HepG2 (cell line): ENCODE measurements around the gene PXT1. TPM values are rescaled to one million over a fixed set of nuclear protein-coding genes. Genes with fewer than 3 reads are reported as not detected.

Experiments used
- AKNA ChIP-seq: sonication (generic); formaldehyde crosslinking; IDR thresholded peaks from 2 replicates; pipeline ENCODE4 v1.4.0; 2020; ENCODE audit warnings: missing genetic modification reagents, borderline replicate concordance
- FOXA1 ChIP-seq, 2 experiments: fragments of 450-650 bp in 1 of 2; sonication (generic) in 1 of 2; formaldehyde crosslinking in 1 of 2; IDR thresholded peaks; 2 replicates each; pipeline versions ENCODE4 v1.4.0 to v1.6.1; 2016 to 2020; ENCODE audit warnings: missing genetic modification reagents in 1 of 2
- FOXP4 ChIP-seq: sonication (generic); formaldehyde crosslinking; IDR thresholded peaks from 2 replicates; pipeline ENCODE4 v1.4.0; 2020; ENCODE audit warnings: missing genetic modification reagents
- JARID2 ChIP-seq: sonication (generic); formaldehyde crosslinking; IDR thresholded peaks from 2 replicates; pipeline ENCODE4 v1.8.1; 2023; ENCODE audit warnings: missing genetic modification reagents, inconsistent platforms; ENCODE audit not compliant: insufficient replicate concordance
- MIER3 ChIP-seq: IDR thresholded peaks from 2 replicates; pipeline ENCODE4 v1.6.1; 2016; ENCODE audit warnings: missing compliant biosample characterization, borderline replicate concordance
- NFATC3 ChIP-seq: sonication (generic); formaldehyde crosslinking; IDR thresholded peaks from 2 replicates; pipeline ENCODE4 v1.5.1; 2020; ENCODE audit warnings: mild to moderate bottlenecking, missing genetic modification reagents
- PRDM15 ChIP-seq: sonication (generic); formaldehyde crosslinking; IDR thresholded peaks from 2 replicates; pipeline ENCODE4 v1.4.0; 2020; ENCODE audit warnings: missing genetic modification reagents
- TAF15 ChIP-seq: fragments of 200-400 bp; formaldehyde crosslinking; IDR thresholded peaks from one replicate; pipeline ENCODE4 v1.6.1; 2018; ENCODE audit warnings: mild to moderate bottlenecking, low read depth, low read length; ENCODE audit not compliant: poor library complexity, severe bottlenecking
- TOE1 ChIP-seq: sonication (generic); formaldehyde crosslinking; IDR thresholded peaks from 2 replicates; pipeline ENCODE4 v1.4.0; 2020; ENCODE audit warnings: mild to moderate bottlenecking, missing genetic modification reagents
- ZBTB1 ChIP-seq: sonication (generic); formaldehyde crosslinking; IDR thresholded peaks from 2 replicates; pipeline ENCODE4 v1.4.0; 2020; ENCODE audit warnings: missing genetic modification reagents, borderline replicate concordance
- ZBTB3 ChIP-seq: sonication (generic); formaldehyde crosslinking; IDR thresholded peaks from 2 replicates; pipeline ENCODE4 v1.4.0; 2020; ENCODE audit warnings: low read depth, mild to moderate bottlenecking, moderate library complexity, missing genetic modification reagents, borderline replicate concordance
- ZBTB8A ChIP-seq: sonication (generic); formaldehyde crosslinking; IDR thresholded peaks from 2 replicates; pipeline ENCODE4 v1.4.0; 2020; ENCODE audit warnings: mild to moderate bottlenecking, low read depth, missing genetic modification reagents, borderline replicate concordance
- ZNF468 ChIP-seq: sonication (generic); formaldehyde crosslinking; IDR thresholded peaks from 2 replicates; pipeline ENCODE4 v1.8.0; 2022; ENCODE audit warnings: mild to moderate bottlenecking, moderate library complexity, missing genetic modification reagents
- ZNF784 ChIP-seq: sonication (generic); formaldehyde crosslinking; IDR thresholded peaks from 2 replicates; pipeline ENCODE4 v1.5.1; 2020; ENCODE audit warnings: missing genetic modification reagents, mild to moderate bottlenecking, borderline replicate concordance
- ZNF878 ChIP-seq: sonication (generic); formaldehyde crosslinking; IDR thresholded peaks from 2 replicates; pipeline ENCODE4 v1.8.1; 2023; ENCODE audit warnings: mild to moderate bottlenecking, missing genetic modification reagents, moderate library complexity
- polyA plus RNA-seq, 8 experiments: library from polyadenylated mRNA; depleted of rRNA in 3 of 8; stranded (reverse) in 7 of 8; unstranded in 1 of 8; fragments of >200 nt; fragmentation: Illumina TruSeq in 4 of 8; extraction: Trizol in 4 of 8; gene quantifications; 2 replicates each; pipeline versions ENCODE4 v1.2.1 to v1.2.3, GENCODE V29; 2011 to 2016; ENCODE audit warnings: low read depth in 4 of 8, missing spikeins in 1 of 8, mixed read lengths in 1 of 8; ENCODE audit not compliant: insufficient read depth in 1 of 8
- total RNA-seq, 5 experiments: library from RNA; depleted of rRNA; stranded (reverse); fragments of >200 nt; fragmentation: Illumina TruSeq; extraction: Trizol; gene quantifications; 2 replicates each; pipeline ENCODE4 v1.2.3, GENCODE V29; 2016; ENCODE audit warnings: low read depth in 1 of 5

PXT1 gene
- total and polyA plus RNA-seq, 2 of the 13 experiments (the other 11 are each of a cell fraction or from before 2014, with no cell fraction given) = 0.04 TPM; not detected in 1

GRCh38 chr6:36491378-36491965, 48.8 kb upstream of the PXT1 start (continued):
- no peak for TF ChIP-seq AKNA (CRISPR knock-in tag)
- TF ChIP-seq PRDM15 (CRISPR knock-in tag) = no peak
- no peak for TF ChIP-seq TOE1
- no peak for TF ChIP-seq ZNF784 (CRISPR knock-in tag)
- TF ChIP-seq FOXA1 (IDR thresholded peaks at IDR 0.05) = peak; percentile 37; the same call in 1 of the 2 replicates
- TF ChIP-seq FOXA1 (CRISPR knock-in tag; IDR thresholded peaks at IDR 0.05) = peak; percentile 81
- no peak for TF ChIP-seq ZNF468 (CRISPR knock-in tag)
- TF ChIP-seq ZBTB1 (CRISPR knock-in tag) = no peak
- TF ChIP-seq TAF15 = no peak
- no peak for TF ChIP-seq NFATC3 (CRISPR knock-in tag)
- TF ChIP-seq ZBTB8A (CRISPR knock-in tag) = no peak
- TF ChIP-seq FOXP4 (CRISPR knock-in tag) = peak; percentile 29; the same call in 1 of the 2 replicates
- TF ChIP-seq ZNF878 (CRISPR knock-in tag) = no peak
- 0 out of 2 replicates have a peak, but pooled peaks have one; percentile 39 for TF ChIP-seq MIER3
- TF ChIP-seq JARID2 (CRISPR knock-in tag) = no peak
- no peak for TF ChIP-seq ZBTB3 (CRISPR knock-in tag)
